ENCODE measurements around the gene IL1RN. TPM values are rescaled to one million over a fixed set of nuclear protein-coding genes. Genes with fewer than 3 reads are reported as not detected.

The IL1RN gene
- total RNA-seq, 1 donor from 2014 or later, result 0.29 TPM

GRCh38 chr2:113180131-113180946, 52.9 kb downstream of the IL1RN start:
- TF ChIP-seq, protein P1, sequence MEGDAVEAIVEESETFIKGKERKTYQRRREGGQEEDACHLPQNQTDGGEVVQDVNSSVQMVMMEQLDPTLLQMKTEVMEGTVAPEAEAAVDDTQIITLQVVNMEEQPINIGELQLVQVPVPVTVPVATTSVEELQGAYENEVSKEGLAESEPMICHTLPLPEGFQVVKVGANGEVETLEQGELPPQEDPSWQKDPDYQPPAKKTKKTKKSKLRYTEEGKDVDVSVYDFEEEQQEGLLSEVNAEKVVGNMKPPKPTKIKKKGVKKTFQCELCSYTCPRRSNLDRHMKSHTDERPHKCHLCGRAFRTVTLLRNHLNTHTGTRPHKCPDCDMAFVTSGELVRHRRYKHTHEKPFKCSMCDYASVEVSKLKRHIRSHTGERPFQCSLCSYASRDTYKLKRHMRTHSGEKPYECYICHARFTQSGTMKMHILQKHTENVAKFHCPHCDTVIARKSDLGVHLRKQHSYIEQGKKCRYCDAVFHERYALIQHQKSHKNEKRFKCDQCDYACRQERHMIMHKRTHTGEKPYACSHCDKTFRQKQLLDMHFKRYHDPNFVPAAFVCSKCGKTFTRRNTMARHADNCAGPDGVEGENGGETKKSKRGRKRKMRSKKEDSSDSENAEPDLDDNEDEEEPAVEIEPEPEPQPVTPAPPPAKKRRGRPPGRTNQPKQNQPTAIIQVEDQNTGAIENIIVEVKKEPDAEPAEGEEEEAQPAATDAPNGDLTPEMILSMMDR (conservative IDR thresholded peaks at IDR 0.05; ENCODE audit: low read depth, low read length), result no peak
- no peak for DNase-seq (ENCODE audit: low read depth)
- H3K4me3 ChIP-seq (ENCODE audit: low read depth, low read length), result no peak overlapping the region

- TF ChIP-seq, protein P1 (conservative IDR thresholded peaks at IDR 0.05; ENCODE audit: low read depth, low read length), result no peak
- DNase-seq (ENCODE audit: low read depth), result no peak
- no peak overlapping the region for H3K4me3 ChIP-seq (ENCODE audit: low read depth, low read length)
Observed at GRCh38 chr2:113181258-113182051, 54.1 kb downstream of the IL1RN start.

GRCh38 chr2:113182471-113183260, 55.3 kb downstream of the IL1RN start:
- no peak for DNase-seq (ENCODE audit: low read depth)
- H3K4me3 ChIP-seq (ENCODE audit: low read depth, low read length), result no peak overlapping the region
- TF ChIP-seq, protein P1 (conservative IDR thresholded peaks at IDR 0.05; ENCODE audit: low read depth, low read length), result no peak

DNA sequence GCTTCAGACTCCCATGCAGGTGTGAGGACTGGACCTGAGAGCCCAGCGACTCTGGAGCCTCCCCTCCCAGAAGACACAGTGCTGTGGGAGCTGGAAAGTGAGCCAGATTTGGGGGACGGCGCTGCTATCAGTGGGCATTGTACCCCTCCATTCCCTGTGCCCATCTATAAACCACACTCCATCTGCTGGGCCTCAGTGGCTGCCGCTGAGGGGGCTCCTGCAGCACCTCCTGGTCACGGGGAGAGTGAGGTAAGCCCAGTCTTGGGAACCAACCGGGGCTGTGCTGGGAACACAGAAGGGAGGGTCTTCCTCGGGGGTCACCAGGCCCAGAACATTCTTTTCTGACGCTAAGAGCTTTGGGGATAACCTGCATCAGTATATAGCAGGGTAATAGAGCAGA, 55.9 kb downstream of the IL1RN start:
- TF ChIP-seq, protein P1 (conservative IDR thresholded peaks at IDR 0.05; ENCODE audit: low read depth, low read length), result no peak
- H3K4me3 ChIP-seq (ENCODE audit: low read depth, low read length), result no peak overlapping the region

More for the DNA sequence above, 55.9 kb downstream of the IL1RN start:
- DNase-seq (ENCODE audit: low read depth), result no peak

Other genes starting within 250 kb of the IL1RN start
- not detected in 2 replicates for gene IL37, start 216.4 kb upstream of the IL1RN start, total RNA-seq
- gene IL36G, start 149.6 kb upstream of the IL1RN start, total RNA-seq, result not detected in 2 replicates
- gene IL36A, start 122.1 kb upstream of the IL1RN start, total RNA-seq, result not detected in 2 replicates
- gene IL36B, start 74.7 kb upstream of the IL1RN start, total RNA-seq, result not detected in 2 replicates
- gene IL36RN, start 68.4 kb upstream of the IL1RN start, total RNA-seq, result not detected in 2 replicates
- gene IL1F10, start 59.6 kb upstream of the IL1RN start, total RNA-seq, result not detected in 2 replicates
- 5.9 and 7.3 TPM in 2 replicates for gene PSD4, start 46.4 kb downstream of the IL1RN start, total RNA-seq
- 109 and 127 TPM in 2 replicates for gene PAX8, start 151.3 kb downstream of the IL1RN start, total RNA-seq

All from epithelial cell of proximal tubule (primary cell).